Suppressor macrophage treated with lipopolysaccharide for 1 hour (primary cell): ENCODE results near the gene PRKAB1.
A peak's percentile ranks its signal among the peaks of the same experiment; 100 is the strongest.
"Not testable (repeated sequence)": the region's sequence is repeated elsewhere in the genome, so short reads cannot be mapped to it uniquely, and the experiment has no call there.

Experiments used
- DNase-seq, 3 donors: peaks; one replicate each; pipeline ENCODE4 v3.0.0-alpha.2; 2020 to 2022

The PRKAB1 gene, protein sequence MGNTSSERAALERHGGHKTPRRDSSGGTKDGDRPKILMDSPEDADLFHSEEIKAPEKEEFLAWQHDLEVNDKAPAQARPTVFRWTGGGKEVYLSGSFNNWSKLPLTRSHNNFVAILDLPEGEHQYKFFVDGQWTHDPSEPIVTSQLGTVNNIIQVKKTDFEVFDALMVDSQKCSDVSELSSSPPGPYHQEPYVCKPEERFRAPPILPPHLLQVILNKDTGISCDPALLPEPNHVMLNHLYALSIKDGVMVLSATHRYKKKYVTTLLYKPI

DNA sequence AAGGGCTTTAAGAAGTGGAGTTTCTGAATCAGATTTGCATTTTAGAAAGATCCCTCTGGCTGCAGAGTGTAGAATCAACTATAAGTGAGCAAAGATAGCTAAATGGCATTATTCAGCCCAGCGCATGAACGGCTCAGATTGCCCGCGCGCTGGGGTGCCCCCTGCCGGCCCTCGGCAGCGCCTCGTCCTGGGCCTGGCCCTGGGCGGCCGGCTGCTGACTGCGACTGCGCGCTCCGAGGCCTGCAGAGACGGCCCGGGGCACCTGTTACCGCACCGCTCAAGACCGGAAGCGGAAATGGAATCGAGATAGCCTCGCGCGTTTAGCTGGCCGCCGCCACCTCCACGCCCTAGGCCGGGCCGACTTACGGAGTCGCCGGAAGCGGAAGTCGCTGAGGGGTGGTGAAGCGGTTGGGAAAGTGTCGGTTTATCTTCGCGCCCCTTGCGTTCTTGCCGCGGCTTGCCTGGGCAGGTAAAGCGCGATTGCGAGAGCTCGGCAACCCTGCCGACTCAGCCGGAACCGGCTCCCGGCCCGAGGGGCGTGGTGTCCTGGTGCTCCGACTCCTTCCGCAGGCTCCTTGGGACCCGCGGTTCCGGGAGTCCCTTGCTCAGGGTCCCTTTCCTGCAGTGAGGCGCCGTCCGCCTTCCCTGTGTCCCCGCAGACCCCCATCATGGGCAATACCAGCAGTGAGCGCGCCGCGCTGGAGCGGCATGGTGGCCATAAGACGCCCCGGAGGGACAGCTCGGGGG lies at the start of gene PRKAB1:
Gene PRKAB1, plus strand, starts transcription at position 557 of the 747 bp plus-strand sequence. Its CDS starts 112 bp downstream, at position 669.
- DNase-seq, result peak; percentile 96 to 97 (median 97)

DNA sequence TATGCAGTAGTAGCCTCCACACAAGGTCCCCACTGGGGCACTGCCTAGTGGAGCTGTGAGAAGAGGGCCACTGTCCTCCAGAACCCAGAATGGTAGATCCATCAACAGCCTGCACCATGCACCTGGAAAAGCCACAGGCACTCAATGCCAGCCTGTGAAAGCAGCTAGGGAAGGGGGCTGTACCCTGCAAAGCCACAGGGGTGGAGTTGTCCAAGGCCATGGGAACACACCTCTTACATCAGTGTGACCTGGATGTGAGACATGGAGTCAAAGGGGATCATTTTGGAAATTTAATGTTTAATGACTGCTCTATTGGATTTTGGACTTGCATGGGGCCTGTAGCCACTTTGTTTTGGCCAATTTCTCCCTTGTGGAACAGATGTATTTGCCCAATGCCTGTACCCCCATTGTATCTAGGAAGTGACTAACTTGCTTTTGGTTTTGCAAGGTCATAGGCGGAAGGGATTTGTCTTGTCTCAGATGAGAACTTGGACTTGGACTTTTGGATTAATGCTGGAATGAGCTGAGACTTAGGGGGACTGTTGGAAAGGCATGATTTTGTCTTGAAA lies 49.5 kb upstream of the PRKAB1 start:
- not testable (repeated sequence) for DNase-seq

DNA sequence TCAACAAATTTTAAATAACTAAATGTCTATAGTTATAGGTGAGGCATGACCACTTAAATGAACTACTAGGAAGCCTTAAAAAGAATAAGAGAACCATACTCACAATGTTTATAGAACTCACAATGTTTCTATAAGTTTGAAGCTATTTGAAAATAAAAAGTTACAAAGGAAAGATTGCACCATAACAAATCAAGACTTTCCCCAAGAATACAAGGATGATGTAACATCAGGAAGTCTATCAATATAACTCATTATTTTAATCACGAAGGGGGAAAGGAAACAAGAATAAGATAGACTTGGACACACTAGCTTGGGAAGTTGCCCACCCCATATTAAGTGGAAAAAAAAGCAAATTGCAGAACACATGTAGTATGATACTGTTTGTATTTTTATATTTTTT lies 47.4 kb upstream of the PRKAB1 start:
- DNase-seq, result peak in 1 of 3 donors; percentile 1

DNA sequence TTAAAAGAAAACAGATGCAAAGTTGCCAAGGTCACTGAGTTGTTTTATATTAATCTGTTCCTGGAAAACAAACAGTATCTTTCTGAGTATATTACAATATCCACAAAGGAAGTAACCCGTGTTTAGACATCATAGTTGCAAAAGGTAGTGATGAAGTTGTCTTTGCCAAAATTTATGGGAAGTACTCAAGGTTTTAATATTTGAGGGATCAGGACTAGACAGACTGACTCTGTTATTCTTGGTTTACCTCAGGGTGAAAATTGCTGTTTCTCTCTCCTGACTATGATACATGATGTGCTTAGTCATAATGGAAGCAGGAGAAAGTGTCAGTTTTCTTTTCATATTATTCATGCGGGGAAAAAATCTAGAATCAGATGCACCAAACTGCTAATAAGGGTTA lies 46.1 kb upstream of the PRKAB1 start:
- peak in 2 of 3 donors; percentile 15 to 27 for DNase-seq

DNA sequence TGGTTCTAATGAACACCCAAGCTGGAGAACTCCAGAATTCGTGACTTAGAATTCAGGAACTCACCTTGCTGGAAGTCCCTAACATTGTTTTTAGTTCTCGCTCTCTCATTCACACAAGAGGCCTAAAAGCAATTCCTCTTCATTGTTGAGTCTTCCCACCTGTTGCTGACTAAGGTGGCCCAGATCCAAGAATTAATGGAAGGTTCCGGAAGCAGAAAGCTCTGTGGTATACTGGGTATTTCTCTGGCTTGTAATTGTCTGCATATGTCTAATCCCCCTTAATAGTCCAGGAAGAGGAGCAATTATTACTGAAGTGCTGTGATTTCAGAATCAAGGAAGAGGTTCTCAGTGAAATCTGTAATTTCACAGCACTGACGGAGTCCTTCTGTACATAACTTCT lies 43.0 kb upstream of the PRKAB1 start:
- DNase-seq, result no peak

DNA sequence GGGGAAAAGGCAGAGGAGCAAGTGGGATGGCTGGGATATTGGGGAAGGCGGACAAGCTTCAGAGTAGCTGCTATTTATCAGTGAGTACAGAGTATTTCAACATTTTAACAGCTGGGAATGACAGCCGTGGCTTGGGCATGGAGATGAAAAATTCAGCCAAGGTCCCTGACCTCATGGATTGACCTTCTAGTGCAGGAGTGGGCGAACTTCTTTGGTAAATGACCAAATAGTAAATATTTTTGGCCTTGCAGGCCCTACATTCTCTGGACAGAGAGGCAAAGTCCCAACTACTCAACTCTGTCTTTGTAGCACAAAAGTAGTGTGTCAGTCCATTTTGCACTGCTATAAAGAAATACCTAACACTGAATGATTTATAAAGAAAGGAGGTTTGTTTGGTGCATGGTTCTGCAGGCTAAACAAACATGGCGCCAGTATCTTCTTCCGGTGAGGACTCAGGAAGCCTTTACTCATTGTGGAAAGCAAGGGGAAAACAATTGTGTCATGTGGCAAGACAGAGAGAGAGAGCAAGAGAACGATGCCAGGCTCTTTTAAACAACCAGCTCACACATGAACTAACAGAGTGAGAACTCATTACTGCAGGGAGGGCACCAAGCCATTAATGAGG lies 40.8 kb upstream of the PRKAB1 start:
- no peak for DNase-seq

DNA sequence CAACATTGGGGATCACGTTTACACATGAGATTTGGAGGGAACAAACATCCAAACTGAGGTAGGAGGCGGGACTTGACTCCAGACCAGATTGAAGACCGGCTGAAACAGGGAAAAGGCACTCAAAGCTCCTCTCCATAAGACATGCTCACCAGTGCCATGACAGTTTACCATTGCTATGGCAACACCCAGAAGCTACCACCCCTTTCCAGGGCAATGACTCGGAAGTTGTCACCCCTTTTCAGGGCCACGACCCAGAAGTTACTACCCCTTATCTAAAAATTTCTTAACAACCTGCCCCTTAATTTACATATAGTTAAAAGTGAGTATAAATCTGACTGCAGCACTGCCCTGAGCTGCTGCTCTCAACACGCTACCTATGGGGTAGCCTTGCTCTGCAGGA lies 40.2 kb upstream of the PRKAB1 start:
- no peak for DNase-seq

DNA sequence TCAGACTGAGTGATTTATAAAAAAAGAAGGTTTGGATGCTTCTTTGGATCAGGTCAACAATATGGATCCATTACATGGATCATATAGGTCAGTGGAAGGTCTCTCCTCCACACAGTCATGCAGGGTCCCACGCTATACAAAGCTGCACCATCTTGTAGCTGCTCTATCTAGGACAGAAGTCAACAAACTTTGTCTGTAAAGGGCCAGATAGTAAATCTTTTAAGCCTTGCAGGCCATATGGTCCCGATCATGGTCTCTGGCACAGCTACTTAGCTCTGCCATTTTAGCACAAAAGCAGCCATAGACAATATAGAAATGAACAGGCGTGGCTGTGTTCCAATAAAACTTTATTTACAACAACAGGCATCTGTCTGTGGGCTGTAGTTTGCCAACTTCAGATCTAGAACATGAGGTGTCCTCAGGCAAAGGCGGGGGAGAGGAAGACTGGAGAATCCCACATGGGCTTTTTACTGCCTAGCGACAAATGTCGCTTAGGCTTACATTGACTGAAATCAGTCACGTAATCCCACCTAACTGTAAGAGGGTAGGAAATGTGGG lies 37.6 kb upstream of the PRKAB1 start:
- no peak for DNase-seq

DNA sequence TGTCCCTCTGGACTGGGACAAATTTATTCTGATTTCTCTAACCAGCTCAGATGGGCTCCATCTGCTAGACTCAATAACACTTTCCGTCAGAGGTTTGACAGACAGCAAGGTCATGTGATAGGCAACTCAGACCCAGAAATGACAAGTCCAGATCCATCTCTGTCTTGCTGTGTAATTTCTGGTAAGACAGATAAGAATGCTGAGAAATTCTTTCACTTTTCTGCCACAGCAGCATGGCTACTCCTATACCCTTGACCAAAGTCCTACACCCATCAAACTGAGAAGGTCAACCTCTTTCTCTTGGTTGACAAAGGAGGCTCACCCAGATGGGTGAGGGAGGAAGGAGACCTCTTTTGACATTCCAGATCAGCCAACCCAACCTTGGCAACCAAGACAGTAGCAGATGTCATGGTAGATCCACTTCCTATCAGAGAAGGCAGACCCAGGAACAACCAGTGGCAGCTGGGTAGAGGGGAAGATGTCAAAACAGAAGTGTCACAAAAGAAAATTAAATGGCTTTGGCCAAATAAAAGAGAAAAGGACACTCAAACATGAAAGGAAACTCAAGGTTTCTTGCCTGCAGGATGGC lies 36.9 kb upstream of the PRKAB1 start:
- DNase-seq, result no peak

DNA sequence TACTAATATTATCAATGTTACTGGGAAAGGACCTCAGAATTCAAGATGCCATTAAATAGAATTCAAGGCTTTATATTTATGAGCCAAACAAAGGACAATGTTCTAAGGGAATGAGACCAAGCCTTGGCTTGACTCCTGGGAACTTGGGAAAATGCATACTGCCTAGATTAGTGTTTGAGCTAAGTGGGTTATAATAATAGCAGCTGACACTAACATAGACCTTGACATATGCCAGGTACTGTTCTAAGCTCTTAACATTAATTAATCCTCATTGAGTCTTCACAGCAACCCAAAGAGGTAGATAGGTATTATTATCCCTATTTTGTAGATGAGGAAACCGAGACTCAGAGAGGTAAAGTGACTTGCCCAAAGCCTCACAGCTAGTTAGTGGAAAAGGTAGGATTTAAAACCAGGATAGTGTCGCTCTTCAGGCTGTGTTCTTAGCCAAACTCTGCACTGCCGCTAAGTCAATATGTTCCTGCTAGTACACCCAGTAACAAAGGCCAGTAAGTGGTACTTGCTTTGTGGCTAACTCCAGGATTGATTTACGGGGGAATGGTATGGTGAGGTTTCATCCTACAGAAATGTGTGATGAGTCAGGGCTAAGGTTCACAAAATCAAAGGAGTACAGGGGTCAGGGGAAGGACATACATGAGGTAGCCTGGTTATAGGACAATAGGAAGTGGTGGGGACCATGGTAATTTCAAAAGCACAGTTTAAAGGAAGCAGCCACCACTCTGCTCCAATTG lies 35.8 kb upstream of the PRKAB1 start:
- DNase-seq, result no peak

DNA sequence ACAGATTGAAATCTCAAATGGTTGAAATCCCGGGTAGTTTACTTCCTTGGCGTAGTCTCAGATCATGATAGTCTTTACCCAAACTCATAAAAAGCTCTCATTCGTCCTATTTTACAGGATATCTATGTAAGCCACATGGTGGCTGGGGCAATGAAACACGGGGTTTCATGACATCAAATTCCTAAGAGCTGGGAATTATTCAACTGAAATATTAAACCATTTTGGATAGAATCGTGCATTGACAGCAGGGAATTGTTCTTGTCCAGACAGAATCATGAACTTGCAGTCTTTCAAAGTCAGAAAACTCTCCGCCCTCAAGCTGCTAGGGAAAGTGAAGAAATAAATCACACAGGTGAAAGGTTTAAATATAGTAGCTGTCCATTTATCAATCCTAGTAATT lies 33.2 kb upstream of the PRKAB1 start:
- DNase-seq, result no peak

DNA sequence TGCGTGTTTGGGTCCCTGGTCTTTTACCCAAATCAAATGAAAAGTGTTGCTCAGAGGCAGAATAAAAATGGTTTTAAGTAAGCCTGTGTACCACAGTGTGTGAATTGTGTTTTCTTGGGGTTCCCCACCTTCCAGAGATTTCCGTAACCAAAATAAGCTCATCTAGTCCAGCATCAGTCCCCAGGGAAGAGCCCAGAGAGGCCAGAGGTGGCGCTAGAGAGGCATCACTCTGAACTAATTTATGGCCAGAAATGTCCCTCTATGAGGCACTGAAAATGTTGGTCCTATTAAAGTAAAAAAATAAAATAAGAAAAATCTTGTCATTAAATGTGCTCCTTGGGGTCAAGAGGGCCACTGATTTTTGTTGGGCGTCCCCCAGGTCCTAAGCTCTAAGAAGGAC lies 24.9 kb upstream of the PRKAB1 start:
- DNase-seq, result peak in 2 of 3 donors; percentile 14 to 17

DNA sequence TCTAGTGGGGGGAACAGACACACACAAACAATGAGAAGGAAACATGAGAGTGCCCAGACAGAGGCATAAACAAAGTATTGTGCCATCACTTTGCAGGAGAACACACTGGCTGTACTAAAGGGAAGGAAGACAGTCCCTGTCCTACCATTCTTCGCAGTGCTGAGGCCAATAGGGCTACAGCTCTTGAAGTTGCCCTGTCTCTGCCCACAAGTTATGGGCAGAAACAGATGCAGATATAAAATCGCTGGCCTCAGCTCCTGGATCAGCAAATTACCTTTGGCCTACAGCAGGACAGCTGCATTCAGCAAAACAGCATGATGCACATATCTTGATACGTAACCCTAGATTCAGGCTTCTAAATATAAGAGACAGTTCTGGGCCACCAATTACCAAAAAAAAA lies 23.0 kb upstream of the PRKAB1 start:
- DNase-seq, result no peak

DNA sequence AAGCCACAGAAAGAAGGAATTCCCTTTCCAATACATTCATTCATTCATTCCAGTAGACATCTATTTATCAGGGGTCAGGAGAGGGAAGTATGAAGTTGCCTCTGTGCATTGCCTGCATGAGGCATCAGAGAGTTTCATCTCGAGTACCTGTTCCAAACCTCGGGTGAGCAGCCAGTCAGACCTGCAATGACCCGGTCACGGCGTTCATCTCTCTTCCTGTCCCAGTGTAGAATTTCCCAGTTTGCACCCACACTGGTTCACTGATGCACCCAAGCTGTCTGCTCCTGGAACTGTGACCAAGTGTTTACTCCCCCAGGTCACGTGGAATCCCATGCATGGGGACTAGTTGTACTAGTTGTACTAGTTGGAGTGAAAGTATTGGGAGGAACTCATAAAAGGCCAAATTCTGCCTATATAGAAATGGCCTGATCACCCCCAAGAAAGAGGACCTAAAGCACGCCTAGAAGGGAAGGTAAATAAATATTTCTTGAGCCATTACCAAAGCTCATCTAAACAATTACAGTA lies 22.3 kb upstream of the PRKAB1 start:
- DNase-seq, result no peak

DNA sequence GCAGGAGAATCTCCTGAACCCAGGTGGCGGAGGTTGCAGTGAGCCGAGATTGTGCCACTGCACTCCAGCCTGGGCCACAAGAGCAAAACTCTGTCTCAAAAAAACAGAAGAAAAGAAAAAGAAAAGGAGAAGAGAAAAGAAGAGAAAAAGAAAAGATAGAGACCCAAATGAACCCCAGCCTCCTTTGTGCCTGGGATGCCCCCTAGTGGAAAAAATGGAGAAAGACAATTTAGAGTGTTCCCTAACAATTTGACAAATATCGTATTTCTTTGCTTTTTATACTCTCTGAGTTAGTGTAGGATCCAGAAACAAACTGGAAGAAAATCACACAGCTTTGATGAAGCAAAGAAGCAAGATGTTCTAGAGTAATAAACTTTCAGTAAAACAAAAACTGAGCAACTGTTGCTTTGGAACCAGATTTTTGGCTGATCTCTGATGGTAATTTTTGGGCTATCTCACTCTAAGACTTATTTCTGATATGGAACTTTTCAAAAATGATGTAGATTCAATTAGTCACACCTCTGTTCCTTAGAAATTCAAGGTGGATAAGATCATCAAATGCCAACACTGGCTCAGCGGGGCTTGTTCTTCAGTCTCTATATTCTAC lies 18.6 kb upstream of the PRKAB1 start:
- DNase-seq, result peak; percentile 39 to 53 (median 40)

DNA sequence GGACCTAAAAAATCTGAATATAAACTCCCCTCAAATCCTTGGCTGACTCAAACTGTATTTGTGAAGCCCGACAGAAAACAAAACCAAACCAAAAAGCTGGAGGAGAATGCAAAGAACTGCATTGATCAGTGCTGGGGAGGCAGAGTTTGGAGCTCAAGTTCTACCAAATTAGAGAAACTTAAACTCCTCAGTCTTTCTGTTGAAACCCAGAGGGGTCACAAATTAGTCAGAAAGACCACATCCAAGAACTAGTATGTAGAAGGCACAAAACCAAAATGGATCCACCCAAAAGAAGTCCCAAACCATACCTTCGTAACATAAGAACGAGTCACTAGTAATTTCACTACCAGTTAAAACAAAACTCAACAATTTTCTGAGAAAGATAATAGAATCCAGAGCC lies 15.3 kb upstream of the PRKAB1 start:
- no peak for DNase-seq

DNA sequence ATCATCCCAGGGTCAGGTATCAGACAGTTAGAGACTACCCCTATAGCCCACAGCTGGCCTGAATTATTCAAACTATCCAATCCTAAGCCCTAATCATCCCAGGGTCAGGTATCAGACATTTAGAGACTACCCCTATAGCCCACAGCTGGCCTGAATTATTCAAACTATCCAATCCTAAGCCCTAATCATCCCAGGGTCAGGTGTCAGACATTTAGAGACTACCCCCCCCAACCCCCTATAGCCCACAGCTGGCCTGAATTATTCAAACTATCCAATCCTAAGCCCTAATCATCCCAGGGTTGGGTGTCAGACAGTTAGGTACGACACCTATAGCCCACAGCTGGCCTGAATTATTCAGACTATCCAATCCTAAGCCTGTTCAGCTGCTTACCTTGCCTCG lies 10.9 kb upstream of the PRKAB1 start:
- not testable (repeated sequence) for DNase-seq

DNA sequence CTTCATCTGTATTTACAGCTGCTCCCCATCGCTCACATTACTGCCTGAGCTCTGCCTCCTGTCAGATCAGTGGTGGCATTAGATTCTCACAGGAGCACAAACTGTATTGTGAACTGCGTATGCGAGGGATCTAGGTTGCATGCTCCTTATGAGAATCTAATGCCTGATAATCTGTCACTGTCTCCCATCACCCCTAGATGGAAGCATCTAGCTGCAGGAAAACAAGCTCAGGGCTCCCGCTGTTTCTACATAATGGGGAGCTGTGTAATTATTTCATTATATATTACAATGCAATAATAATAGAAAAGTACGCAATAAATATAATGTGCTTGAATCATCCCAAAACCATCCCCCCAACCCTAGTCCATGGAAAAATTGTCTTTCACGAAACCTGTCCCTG lies 9.8 kb upstream of the PRKAB1 start:
- DNase-seq, result not testable (repeated sequence)

DNA sequence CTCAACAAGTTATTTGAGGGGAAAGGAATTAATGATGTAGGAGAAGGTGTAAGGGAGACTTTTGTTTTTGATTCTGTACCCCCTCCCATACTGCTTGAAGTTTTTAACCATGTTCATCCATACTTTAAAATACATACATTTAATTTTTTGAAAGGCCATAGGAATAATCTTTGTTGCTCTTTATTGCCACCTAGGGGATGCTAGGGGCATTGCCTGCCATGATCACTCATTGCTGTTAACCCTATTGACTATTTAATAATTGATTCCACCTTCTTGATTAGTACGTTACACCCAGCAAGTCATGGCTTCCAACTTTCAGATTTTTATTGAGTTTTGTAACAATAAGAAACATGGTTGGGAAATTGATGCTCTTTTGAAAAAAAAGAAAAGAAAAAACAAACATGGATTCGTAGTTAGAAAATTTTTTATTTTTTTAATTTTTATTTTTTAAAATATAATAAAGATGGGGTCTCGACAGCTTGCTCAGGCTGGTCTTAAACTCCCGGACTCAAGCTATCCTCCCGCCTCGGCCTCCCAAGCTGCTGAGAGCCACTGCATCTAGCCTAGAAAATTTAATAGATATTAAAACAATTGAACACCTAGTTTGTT lies 8.5 kb upstream of the PRKAB1 start:
- DNase-seq, result peak; percentile 59 to 73 (median 62)

DNA sequence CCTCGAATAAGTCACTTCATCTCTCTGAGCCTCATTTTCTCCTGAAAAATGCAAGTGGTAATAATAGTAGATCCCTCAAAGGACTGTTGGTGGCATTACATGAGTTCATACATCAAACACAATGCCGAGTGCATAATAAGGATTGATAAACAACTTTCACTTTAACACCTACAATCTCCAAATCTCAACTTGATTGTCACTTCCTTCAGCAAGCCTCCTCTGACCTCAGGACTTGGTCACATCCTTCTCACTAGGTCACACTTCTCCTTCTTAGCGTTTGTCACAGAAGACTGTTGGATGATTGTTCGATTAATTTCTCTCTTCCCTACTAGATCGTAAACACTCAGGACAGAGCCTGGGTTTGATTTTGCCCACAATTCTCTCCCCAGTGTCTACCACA lies 7.9 kb upstream of the PRKAB1 start:
- peak; percentile 37 to 54 (median 49) for DNase-seq

DNA sequence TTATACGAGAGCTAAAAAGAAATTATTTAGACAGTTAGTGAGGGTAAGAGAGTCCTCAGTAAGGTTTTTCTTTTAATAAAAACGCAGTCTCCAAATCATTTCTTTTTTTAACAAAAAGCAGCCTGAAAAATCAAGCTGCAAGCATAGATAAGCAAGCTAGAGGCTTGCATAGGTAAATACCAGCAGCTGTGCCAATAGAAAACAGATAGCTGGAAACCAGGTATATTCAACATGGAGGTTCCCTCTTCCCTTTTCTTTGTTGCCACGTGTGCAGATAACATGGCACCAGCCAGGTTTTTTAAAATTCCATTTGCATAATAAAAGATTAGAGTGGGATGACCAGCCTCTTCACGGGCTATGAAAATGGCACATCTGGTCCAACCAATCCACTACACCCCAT lies 6.1 kb upstream of the PRKAB1 start:
- DNase-seq, result no peak
